ENCODE results near the gene MGAM2. TPM values are rescaled to one million over a fixed set of nuclear protein-coding genes. Genes with fewer than 3 reads are reported as not detected.

Gene MGAM2
- total and polyA plus RNA-seq, 2 of the 4 experiments (the other 2 are of a cell fraction) = not detected

GRCh38 chr7:142077762-142078161 lies 33.8 kb upstream of the MGAM2 start:
- Histone ChIP-seq H3K9ac (ENCODE audit: low read depth, low read length) (no peak overlapping the region), H3K9me3 (ENCODE audit: control insufficient read depth, insufficient read depth, low read length) (peaks cover 3% of the 10 kb centered on the region; the same call in 1 of the 2 replicates), H3K18ac (ENCODE audit: low read depth, low read length) (no peak overlapping the region), H3K27me3 (ENCODE audit: control insufficient read depth, insufficient read depth, low read length) (no peaks in the 10 kb centered on the region), H4K5ac (ENCODE audit: low read depth, low read length) (no peak overlapping the region), H2BK120ac (ENCODE audit: low read depth, low read length) (no peak overlapping the region), H3K36me3 (ENCODE audit: control insufficient read depth, insufficient read depth, low read length) (no peaks in the 10 kb centered on the region), H2BK20ac (ENCODE audit: low read depth, low read length) (no peak overlapping the region), H3K4me3 (ENCODE audit: insufficient read depth, low read depth, low read length) (no peak overlapping the region), H2AK9ac (replicated peaks; ENCODE audit: low read depth, low read length, poor library complexity) (no peak overlapping the region), H3K23ac (ENCODE audit: low read depth, low read length) (no peak overlapping the region), H2BK15ac (ENCODE audit: low read depth, low read length) (no peak overlapping the region), H2AK5ac (ENCODE audit: low read depth, low read length) (no peak overlapping the region), H4K20me1 (ENCODE audit: insufficient read depth, low read length) (no peaks in the 10 kb centered on the region), H3K4ac (ENCODE audit: low read depth, low read length) (no peak overlapping the region), H2BK5ac (ENCODE audit: low read depth, low read length, poor library complexity, severe bottlenecking) (no peak overlapping the region), H3K4me2 (ENCODE audit: low read depth, low read length) (no peak overlapping the region), H3K14ac (replicated peaks; ENCODE audit: low read depth, low read length) (no peak overlapping the region), H3K79me1 (ENCODE audit: low read depth in 1 of 2, low read length in 2 of 2) (no peaks in the 10 kb centered on the region), H4K91ac (ENCODE audit: insufficient read depth, low read depth, low read length) (no peak overlapping the region), H3K4me1 (ENCODE audit: control insufficient read depth, insufficient read depth, low read length) (no peaks in the 10 kb centered on the region), H3K27ac (ENCODE audit: insufficient read depth, low read length) (no peak overlapping the region), H3K56ac (ENCODE audit: extremely low read depth, insufficient read depth, low read length) (no peak overlapping the region), H2AFZ (replicated peaks; ENCODE audit: low read length, poor library complexity) (no peak overlapping the region), H4K8ac (ENCODE audit: low read depth in 2 of 2, low read length in 2 of 2) (no peak overlapping the region), H3K9me1 (ENCODE audit: insufficient read depth, low read length) (no peaks in the 10 kb centered on the region)
- in situ Hi-C loops (cut with MboI; ENCODE audit: low sequenced_read_pairs) = no loop called here
- dilution Hi-C loops (cut with HindIII; ENCODE audit: low sequenced_read_pairs, unreplicated experiment) = no loop called here
- intact Hi-C loops (cut with micrococcal nuclease) = no loop called here
- no CpG with 5 or more reads among the region's 4 CpGs for WGBS, 2 experiments (ENCODE audit: extremely low coverage in 2 of 2, insufficient read length in 1 of 2)
- BruUV-seq (replicated peaks) = no TSS peak
- DNase-seq = no peak
- ChIA-PET POLR2A (ENCODE audit: unreplicated experiment) (no interaction called here), CTCF (no interaction called here)
- TF ChIP-seq BHLHE40 (IDR thresholded peaks at IDR 0.05; ENCODE audit: low read depth, low read length) = no peak
- TF ChIP-seq, protein P1, sequence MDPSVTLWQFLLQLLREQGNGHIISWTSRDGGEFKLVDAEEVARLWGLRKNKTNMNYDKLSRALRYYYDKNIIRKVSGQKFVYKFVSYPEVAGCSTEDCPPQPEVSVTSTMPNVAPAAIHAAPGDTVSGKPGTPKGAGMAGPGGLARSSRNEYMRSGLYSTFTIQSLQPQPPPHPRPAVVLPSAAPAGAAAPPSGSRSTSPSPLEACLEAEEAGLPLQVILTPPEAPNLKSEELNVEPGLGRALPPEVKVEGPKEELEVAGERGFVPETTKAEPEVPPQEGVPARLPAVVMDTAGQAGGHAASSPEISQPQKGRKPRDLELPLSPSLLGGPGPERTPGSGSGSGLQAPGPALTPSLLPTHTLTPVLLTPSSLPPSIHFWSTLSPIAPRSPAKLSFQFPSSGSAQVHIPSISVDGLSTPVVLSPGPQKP (IDR thresholded peaks at IDR 0.05; ENCODE audit: borderline replicate concordance, low read depth, low read length) = no peak
- no peak for TF ChIP-seq POLR2A (IDR thresholded peaks at IDR 0.05; ENCODE audit: low read depth, low read length)
- TF ChIP-seq MXI1 (IDR thresholded peaks at IDR 0.05; ENCODE audit: borderline replicate concordance, low read depth, low read length) = no peak
- no peak for TF ChIP-seq RAD21 (IDR thresholded peaks at IDR 0.05; ENCODE audit: low read length)
- no peak for TF ChIP-seq NFE2L2 (IDR thresholded peaks at IDR 0.05; ENCODE audit: low read depth, low read length)
- TF ChIP-seq CTCF (conservative IDR thresholded peaks at IDR 0.05; ENCODE audit: low read depth, low read length) = no peak
- ATAC-seq (ENCODE audit: low read depth) = no peak

All from IMR-90 (cell line).